ENCODE data around the gene SUMO3. TPM values are rescaled to one million over a fixed set of nuclear protein-coding genes. Genes with fewer than 3 reads are reported as not detected.

Gene SUMO3
- total and polyA plus RNA-seq, 2 donors (not counting 3 experiments of a cell fraction or from before 2014, with no cell fraction given) = 102 to 123 TPM

DNA sequence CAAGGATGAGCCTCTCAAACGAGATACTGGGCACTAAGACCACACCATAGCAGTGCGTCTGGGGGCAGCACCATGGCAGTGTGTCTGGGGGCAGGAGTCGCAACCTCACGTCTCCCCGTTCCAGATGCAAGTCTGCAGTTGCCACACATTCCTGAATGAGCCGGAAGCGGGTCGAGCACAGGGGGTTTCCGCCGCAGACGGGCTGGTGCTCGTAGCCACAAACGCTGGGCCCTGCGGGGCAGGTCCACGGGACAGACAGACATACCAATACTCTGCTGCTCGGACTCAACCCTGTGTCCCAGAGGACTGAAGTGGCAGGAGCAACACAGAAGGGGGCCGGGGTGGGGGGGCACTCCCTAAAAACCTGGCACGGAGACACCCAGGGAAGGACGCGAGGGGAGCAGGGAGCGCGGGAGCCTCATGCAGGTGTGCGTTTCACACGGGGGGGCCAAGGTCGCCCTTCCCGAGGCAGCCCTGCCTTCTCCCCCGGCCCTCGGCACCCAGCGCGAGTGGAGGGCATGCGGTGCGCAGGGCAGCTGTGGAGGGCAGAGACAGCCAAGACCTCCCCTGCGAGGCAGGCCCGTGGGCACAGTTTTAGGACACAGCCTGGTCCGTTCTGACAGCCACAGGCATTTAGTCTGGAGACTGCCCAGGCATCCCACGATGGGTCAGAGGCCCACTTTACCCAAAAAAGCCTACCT lies 31.1 kb upstream of the SUMO3 start:
- no TSS peak for BruUV-seq (replicated peaks)

More for the DNA sequence above, 31.1 kb upstream of the SUMO3 start:
- no peak overlapping the region for H3K27ac ChIP-seq (ENCODE audit: insufficient read depth, low read depth, low read length)
- peaks cover 26 to 35% of the 10 kb centered on the region in 2 experiments for H3K36me3 ChIP-seq (ENCODE audit: control insufficient read depth in 2 of 2, extremely low read depth in 1 of 2, insufficient read depth in 2 of 2, low read length in 2 of 2)
- intact Hi-C loops (cut with micrococcal nuclease) (no loop called here), dilution Hi-C loops (cut with MboI; ENCODE audit: extremely low pct_ligation_motif_present, low sequenced_read_pairs) (no loop called here)
- DNase-seq (ENCODE audit: low read depth, low spot score) (no peak), FAIRE-seq (no peak)
- no peak overlapping the region for H3K4me3 ChIP-seq (replicated peaks in 1 of 3; ENCODE audit: insufficient read depth in 1 of 3, low read depth in 1 of 3, low read length in 3 of 3)
- H3K4me1 ChIP-seq (ENCODE audit: control insufficient read depth, extremely low read depth, insufficient read depth, low read length) = peaks cover 16% of the 10 kb centered on the region
- no peaks in the 10 kb centered on the region for H3K9me1 ChIP-seq (replicated peaks; ENCODE audit: control insufficient read depth, extremely low read depth, insufficient read depth, low read length)
- peaks cover 7% of the 10 kb centered on the region for H4K20me1 ChIP-seq (replicated peaks; ENCODE audit: control insufficient read depth, extremely low read depth, insufficient read depth, low read length)
- H3K27me3 ChIP-seq (ENCODE audit: control insufficient read depth in 2 of 2, insufficient read depth in 2 of 2, low read length in 2 of 2) = peaks cover 0 to 4% of the 10 kb centered on the region in 2 experiments
- H2AFZ ChIP-seq (ENCODE audit: low read depth, low read length) = no peak overlapping the region
- H3K79me2 ChIP-seq (ENCODE audit: control insufficient read depth, insufficient read depth, low read length) = peaks cover 16% of the 10 kb centered on the region
- TF ChIP-seq, protein P1, sequence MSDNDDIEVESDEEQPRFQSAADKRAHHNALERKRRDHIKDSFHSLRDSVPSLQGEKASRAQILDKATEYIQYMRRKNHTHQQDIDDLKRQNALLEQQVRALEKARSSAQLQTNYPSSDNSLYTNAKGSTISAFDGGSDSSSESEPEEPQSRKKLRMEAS (IDR thresholded peaks at IDR 0.05; ENCODE audit: insufficient read depth, insufficient read length) = no peak
- TF ChIP-seq POLR2A (IDR thresholded peaks at IDR 0.05; ENCODE audit: low read depth, low read length) (no peak), EZH2 (IDR thresholded peaks at IDR 0.05; ENCODE audit: borderline replicate concordance, low read depth, low read length, severe bottlenecking) (no peak), POLR2AphosphoS5 (IDR thresholded peaks at IDR 0.05; ENCODE audit: insufficient read depth, low read depth, low read length) (no peak), FOS (IDR thresholded peaks at IDR 0.05; ENCODE audit: borderline replicate concordance, insufficient read depth, low read length) (no peak), MYC (IDR thresholded peaks at IDR 0.05; ENCODE audit: low read depth, low read length) (no peak), GATA2 (IDR thresholded peaks at IDR 0.05; ENCODE audit: insufficient read depth, insufficient read length, low read depth, low read length) (no peak), JUN (IDR thresholded peaks at IDR 0.05; ENCODE audit: borderline replicate concordance, insufficient read depth, insufficient read length, low read depth) (no peak)
- TF ChIP-seq, protein P2, sequence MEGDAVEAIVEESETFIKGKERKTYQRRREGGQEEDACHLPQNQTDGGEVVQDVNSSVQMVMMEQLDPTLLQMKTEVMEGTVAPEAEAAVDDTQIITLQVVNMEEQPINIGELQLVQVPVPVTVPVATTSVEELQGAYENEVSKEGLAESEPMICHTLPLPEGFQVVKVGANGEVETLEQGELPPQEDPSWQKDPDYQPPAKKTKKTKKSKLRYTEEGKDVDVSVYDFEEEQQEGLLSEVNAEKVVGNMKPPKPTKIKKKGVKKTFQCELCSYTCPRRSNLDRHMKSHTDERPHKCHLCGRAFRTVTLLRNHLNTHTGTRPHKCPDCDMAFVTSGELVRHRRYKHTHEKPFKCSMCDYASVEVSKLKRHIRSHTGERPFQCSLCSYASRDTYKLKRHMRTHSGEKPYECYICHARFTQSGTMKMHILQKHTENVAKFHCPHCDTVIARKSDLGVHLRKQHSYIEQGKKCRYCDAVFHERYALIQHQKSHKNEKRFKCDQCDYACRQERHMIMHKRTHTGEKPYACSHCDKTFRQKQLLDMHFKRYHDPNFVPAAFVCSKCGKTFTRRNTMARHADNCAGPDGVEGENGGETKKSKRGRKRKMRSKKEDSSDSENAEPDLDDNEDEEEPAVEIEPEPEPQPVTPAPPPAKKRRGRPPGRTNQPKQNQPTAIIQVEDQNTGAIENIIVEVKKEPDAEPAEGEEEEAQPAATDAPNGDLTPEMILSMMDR (IDR thresholded peaks at IDR 0.05; ENCODE audit: extremely low read depth in 1 of 2, insufficient read depth in 1 of 2, low read depth in 1 of 2, low read length in 2 of 2) = no peak
- H3K9ac ChIP-seq (replicated peaks; ENCODE audit: extremely low read depth, insufficient read depth, low read length) = no peak overlapping the region
- POLR2A ChIA-PET = no interaction called here
- no peak overlapping the region for H3K4me2 ChIP-seq (ENCODE audit: insufficient read depth, low read length)
- no peaks in the 10 kb centered on the region for H3K9me3 ChIP-seq (replicated peaks; ENCODE audit: control insufficient read depth, insufficient read depth, low read length)
- CTCF ChIA-PET = no interaction called here

All from endothelial cell of umbilical vein (primary cell).